Muscle of leg (tissue), 11 donors: ENCODE measurements around the gene CENATAC. TPM values are rescaled to one million over a fixed set of nuclear protein-coding genes. Genes with fewer than 3 reads are reported as not detected.
"Not testable (repeated sequence)": the region's sequence is repeated elsewhere in the genome, so short reads cannot be mapped to it uniquely, and the experiment has no call there.

ENCODE experiments used
- DNase-seq: peaks from one replicate; pipeline ENCODE4 v3.0.0; 2013
- H3K27ac ChIP-seq: one replicate; pipeline ENCODE4 v1.5.1; 2013; ENCODE audit warnings: mild to moderate bottlenecking, low read length, control low read depth
- H3K27me3 ChIP-seq: one replicate; pipeline ENCODE4 v1.6.1; 2013; ENCODE audit warnings: low read length; ENCODE audit not compliant: control insufficient read depth, insufficient read depth
- H3K36me3 ChIP-seq: one replicate; pipeline ENCODE4 v1.6.1; 2013; ENCODE audit warnings: low read length; ENCODE audit not compliant: control insufficient read depth, insufficient read depth
- H3K4me1 ChIP-seq: one replicate; pipeline ENCODE4 v1.6.1; 2013; ENCODE audit warnings: low read length; ENCODE audit not compliant: control insufficient read depth, insufficient read depth
- H3K4me3 ChIP-seq: one replicate; pipeline ENCODE4 v1.5.1; 2013; ENCODE audit warnings: low read length, control low read depth
- H3K9me3 ChIP-seq: replicated peaks from 2 replicates; pipeline ENCODE4 v1.6.1; 2013; ENCODE audit warnings: low read depth, low read length; ENCODE audit not compliant: control insufficient read depth
- WGBS: methylation state at CpG from one replicate; pipeline ENCODE4 v1.1.5; 2013; ENCODE audit warnings: missing lambda C conversion rate; ENCODE audit not compliant: insufficient coverage; 5-methylcytosine and 5-hydroxymethylcytosine counted together
- polyA plus RNA-seq, 8 donors: library from polyadenylated mRNA; unstranded; fragments of 120-200 nt; gene quantifications; one replicate each; pipeline versions ENCODE4 v1.2.1 to v1.2.3, GENCODE V29; 2013; ENCODE audit warnings: inconsistent platforms in 1 of 8, low replicate concordance in 1 of 8; ENCODE audit not compliant: insufficient read length in 8 of 8, insufficient read depth in 1 of 8
- total RNA-seq: library from RNA; stranded (reverse); fragments of 120-200 nt; gene quantifications from one replicate; pipeline ENCODE4 v1.2.4, GENCODE V29; 2013

Gene CENATAC
- total and polyA plus RNA-seq, 9 donors, result 8.5 to 25.0 (median 12.5) TPM

- WGBS, result 95% methylated on average over 7 of the region's 7 CpGs
These were observed 51.1 kb downstream of the CENATAC start for GRCh38 chr11:119049081-119049480.

DNA sequence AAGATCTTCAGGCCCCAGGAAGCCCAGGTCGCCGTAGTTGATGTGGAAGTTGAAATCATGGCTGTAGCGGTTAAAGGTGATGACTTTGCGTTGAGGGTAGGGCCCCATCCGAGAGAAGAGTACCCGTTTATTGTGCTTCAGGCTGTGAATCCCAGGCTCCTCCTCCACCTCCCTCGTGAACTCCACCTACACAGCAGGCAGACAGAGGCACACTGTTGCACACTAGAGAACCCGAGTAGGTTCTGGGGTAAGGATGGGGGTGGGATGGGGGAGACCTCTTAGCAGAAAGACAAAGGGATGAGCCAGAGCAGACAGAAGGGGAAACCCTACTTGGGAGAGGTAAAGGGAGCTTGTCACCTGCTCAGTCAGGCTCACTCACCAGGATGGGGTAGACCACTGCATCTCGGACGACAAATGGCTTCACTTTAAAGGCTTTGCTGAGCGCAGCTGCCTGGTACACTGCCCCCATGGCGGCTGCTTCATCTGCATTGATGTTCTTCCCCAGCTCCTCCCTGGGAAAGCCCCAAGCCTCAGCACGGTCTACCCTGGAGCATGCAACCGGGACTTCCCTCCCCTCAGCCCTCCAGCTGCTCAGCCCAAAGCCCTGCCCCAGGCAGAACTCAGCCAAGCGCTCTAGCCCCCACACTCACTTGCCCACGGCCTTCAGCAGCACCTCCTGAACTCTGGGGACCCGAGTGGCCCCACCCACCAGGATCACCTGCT lies 53.7 kb downstream of the CENATAC start:
- Histone ChIP-seq H3K9me3 (no peaks in the 10 kb centered on the region), H3K27ac (no peak overlapping the region), H3K36me3 (peaks cover 89% of the 10 kb centered on the region), H3K4me1 (peaks cover 12% of the 10 kb centered on the region), H3K27me3 (no peaks in the 10 kb centered on the region), H3K4me3 (no peak overlapping the region)
- 85% methylated on average over 9 of the region's 17 CpGs for WGBS
- no peak for DNase-seq

More at GRCh38 chr11:119049081-119049480, 51.1 kb downstream of the CENATAC start:
- DNase-seq, result no peak
- H3K27me3 ChIP-seq, result no peaks in the 10 kb centered on the region
- H3K4me3 ChIP-seq, result no peak overlapping the region
- peaks cover 92% of the 10 kb centered on the region for H3K36me3 ChIP-seq
- H3K9me3 ChIP-seq, result no peaks in the 10 kb centered on the region
- H3K4me1 ChIP-seq, result no peaks in the 10 kb centered on the region
- H3K27ac ChIP-seq, result no peak overlapping the region

DNA sequence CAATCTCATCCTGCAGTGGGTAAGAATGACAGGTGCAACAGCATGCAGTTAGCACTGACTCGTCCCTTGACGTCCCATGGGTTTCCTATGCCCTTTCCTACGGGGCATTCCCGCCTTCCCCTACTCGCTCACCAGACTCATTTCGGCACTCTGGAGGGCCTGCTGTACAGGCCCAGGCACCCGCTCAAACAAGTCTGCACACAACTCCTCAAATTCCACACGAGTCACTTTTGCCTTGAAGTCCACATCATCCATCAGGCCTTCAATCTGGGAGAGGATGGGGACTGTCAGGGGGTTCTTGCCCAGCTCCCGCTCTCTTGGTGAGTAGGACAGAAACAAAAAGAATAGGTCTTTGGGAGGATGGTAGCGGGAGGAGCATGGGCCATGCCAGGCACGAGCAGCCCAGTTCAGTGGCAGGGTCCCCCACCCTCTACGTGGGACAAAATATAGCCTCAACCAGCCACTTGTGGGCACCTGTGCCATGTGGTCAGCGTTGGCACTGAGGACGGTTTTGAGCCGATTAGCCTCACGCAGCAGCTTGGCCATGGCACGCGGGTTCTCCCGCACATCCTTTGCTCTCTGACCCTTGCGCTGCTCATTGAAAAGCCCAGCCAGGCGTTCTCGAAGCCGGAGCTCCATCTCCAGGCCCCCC lies 54.4 kb downstream of the CENATAC start:
- H3K27me3 ChIP-seq, result no peaks in the 10 kb centered on the region
- no peak overlapping the region for H3K27ac ChIP-seq
- DNase-seq, result no peak
- H3K9me3 ChIP-seq, result no peaks in the 10 kb centered on the region
- 93% methylated on average over 18 of the region's 23 CpGs for WGBS
- no peak overlapping the region for H3K4me3 ChIP-seq
- H3K4me1 ChIP-seq, result peaks cover 12% of the 10 kb centered on the region
- peaks cover 83% of the 10 kb centered on the region for H3K36me3 ChIP-seq

- Histone ChIP-seq H3K27me3 (no peaks in the 10 kb centered on the region), H3K4me1 (peaks cover 18% of the 10 kb centered on the region), H3K9me3 (no peaks in the 10 kb centered on the region), H3K27ac (no peak overlapping the region), H3K4me3 (no peak overlapping the region), H3K36me3 (peaks cover 62% of the 10 kb centered on the region)
- 94% methylated on average over 10 of the region's 10 CpGs for WGBS
- no peak for DNase-seq
These were observed 56.5 kb downstream of the CENATAC start for GRCh38 chr11:119054418-119054817.

DNA sequence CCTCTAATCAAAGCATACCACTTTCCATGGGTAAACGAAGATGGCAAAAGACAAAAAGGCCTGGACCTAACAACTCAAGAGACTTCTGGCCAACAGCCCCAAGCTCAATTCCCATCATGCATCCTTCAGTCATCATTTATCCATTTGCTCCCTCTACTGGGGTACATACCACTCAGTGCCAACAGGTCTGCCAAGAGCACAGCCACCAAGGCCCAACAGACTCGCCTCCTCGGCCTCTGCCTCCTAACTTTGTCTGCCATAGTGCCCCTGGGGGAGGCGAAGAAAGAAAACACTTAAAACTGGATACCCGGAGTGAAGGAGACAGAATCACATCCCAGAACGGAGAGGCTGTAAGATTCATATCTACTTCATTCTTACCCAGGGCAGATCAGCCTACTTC lies 58.0 kb downstream of the CENATAC start:
- Histone ChIP-seq H3K4me1 (peaks cover 18% of the 10 kb centered on the region), H3K4me3 (peak overlapping the region; percentile 89), H3K36me3 (peaks cover 48% of the 10 kb centered on the region), H3K9me3 (no peaks in the 10 kb centered on the region), H3K27me3 (no peaks in the 10 kb centered on the region), H3K27ac (no peak overlapping the region)
- DNase-seq, result no peak
- WGBS, result 29% methylated on average over 6 of the region's 6 CpGs

DNA sequence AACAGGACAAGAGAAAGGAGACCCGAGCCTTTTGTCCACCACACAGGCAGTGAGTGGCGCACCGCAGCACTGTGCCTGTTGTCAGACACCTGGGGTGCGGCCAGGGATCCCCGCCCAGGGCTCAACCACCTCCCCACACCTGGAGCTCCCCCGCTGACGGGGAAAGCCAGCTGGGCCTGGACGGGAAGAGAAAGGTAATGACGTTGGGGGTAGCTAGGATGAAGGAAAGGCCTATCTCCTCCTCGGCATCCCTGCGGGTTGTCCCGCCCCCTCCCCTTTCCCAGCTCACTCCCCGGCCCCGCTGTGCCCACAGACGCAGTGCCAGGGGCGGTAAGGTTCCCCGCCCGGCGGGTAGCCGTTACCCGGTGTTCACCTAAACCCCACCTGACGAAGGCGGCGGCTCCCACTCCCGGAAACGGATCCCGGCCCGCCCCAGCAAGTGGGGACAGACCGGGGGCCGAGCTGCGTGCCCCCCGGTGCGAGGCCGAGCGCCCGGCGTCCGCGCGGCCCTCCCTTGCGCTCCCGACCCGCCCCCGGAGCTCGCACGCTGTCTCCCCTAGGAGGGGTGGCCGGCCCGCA lies 58.6 kb downstream of the CENATAC start:
- Histone ChIP-seq H3K27me3 (no peaks in the 10 kb centered on the region), H3K36me3 (peaks cover 42% of the 10 kb centered on the region), H3K27ac (peak overlapping the region; percentile 82), H3K9me3 (no peaks in the 10 kb centered on the region), H3K4me3 (peak overlapping the region; percentile 89), H3K4me1 (peaks cover 18% of the 10 kb centered on the region)
- under 1% methylated on average over 33 of the region's 48 CpGs for WGBS
- DNase-seq, result peak; percentile 16

DNA sequence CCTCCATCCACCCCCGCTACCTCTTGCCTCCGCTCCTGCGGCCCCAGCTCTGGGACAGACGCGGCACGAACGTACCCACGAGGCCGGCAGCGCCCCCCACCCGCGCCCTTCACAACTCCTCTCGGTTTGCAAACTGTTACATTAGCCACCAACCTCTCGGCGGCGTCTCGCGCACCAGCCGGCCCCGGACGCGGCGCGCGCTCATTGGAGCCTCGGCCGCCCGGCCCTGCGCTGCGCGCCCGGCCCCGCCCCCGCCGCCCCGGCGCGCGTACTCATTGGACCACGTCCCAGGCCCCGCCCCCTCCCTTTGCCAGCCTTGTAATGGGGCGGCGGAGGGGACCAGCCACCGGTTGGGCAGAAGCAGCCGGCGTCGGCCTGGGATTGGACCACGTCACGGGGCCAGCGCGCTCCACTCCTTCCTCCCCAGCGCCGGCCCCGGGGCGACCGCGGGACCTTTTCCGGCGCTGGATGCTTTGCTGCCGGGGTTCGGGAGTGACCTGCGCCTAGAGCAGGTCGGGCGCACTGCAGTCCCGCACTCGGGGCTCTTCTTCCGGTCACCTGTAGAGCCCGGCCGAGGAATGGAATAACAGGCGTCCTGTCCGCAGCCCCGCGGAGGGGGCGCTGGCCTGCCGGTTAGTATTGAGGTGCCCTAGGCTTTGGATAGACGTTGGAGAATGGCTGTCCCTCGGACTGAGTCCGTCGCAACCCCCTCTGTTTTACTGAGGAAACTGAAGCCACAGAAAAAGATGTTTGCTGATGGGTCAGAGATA lies 59.2 kb downstream of the CENATAC start, which contains the start of gene HYOU1:
Gene HYOU1 (minus strand): TSS at position 206 of the 770 bp plus-strand sequence. CDS start 1,045 bp downstream, outside the sequence.
- WGBS, result 0% methylated on average over 73 of the region's 79 CpGs
- DNase-seq, result peak; percentile 98
- Histone ChIP-seq H3K27me3 (no peaks in the 10 kb centered on the region), H3K4me1 (peaks cover 18% of the 10 kb centered on the region), H3K9me3 (no peaks in the 10 kb centered on the region), H3K36me3 (peaks cover 36% of the 10 kb centered on the region), H3K4me3 (peak within 1 kb of the TSS; percentile 89), H3K27ac (peak within 1 kb of the TSS; percentile 82)

GRCh38 chr11:119059128-119059527 lies 61.2 kb downstream of the CENATAC start:
- not testable (repeated sequence) for H3K4me3 ChIP-seq, DNase-seq
- WGBS, result 80% methylated on average over 1 of the region's 35 CpGs

DNA sequence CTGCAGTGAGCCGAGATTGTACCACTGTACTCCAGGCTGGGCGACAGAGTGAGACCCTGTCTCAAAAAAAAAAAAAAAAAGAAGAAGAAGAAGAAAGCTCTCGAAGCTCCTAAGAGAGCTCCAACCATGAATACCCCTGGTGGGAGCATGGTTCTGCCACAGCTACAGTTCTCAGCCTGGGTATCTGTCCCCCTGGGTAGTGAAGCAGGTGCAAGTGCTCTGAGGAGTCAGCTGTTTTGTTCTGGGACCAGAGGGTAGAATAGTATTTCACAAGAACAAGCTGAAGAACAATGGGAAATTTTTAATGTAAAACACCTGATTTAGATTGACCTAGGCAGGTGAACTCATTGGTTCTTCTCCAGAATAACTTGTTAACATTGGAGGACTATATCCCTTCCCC lies 63.3 kb downstream of the CENATAC start:
- H3K27me3 ChIP-seq, result no peaks in the 10 kb centered on the region
- no peak for DNase-seq

More at GRCh38 chr11:119059128-119059527, 61.2 kb downstream of the CENATAC start:
- H3K27me3 ChIP-seq, H3K9me3 ChIP-seq, H3K27ac ChIP-seq: not testable (repeated sequence)
- peaks cover 18% of the 10 kb centered on the region for H3K4me1 ChIP-seq
- H3K36me3 ChIP-seq, result peaks cover 16% of the 10 kb centered on the region

More for the DNA sequence above, 63.3 kb downstream of the CENATAC start:
- Histone ChIP-seq H3K4me1 (peaks cover 10% of the 10 kb centered on the region), H3K27ac (no peak overlapping the region), H3K9me3 (no peaks in the 10 kb centered on the region), H3K4me3 (no peak overlapping the region), H3K36me3 (no peaks in the 10 kb centered on the region)
- 100% methylated on average over 1 of the region's 3 CpGs for WGBS
